Activated gamma-delta T cell treated with Interleukin-2 at 50 U/mL for 16 hours (primary cell): Measurements from ENCODE around the gene MRPL21.

Experiments
- DNase-seq: peaks from one replicate; pipeline ENCODE4 v3.0.0-alpha.2; 2020

The MRPL21 gene

DNA sequence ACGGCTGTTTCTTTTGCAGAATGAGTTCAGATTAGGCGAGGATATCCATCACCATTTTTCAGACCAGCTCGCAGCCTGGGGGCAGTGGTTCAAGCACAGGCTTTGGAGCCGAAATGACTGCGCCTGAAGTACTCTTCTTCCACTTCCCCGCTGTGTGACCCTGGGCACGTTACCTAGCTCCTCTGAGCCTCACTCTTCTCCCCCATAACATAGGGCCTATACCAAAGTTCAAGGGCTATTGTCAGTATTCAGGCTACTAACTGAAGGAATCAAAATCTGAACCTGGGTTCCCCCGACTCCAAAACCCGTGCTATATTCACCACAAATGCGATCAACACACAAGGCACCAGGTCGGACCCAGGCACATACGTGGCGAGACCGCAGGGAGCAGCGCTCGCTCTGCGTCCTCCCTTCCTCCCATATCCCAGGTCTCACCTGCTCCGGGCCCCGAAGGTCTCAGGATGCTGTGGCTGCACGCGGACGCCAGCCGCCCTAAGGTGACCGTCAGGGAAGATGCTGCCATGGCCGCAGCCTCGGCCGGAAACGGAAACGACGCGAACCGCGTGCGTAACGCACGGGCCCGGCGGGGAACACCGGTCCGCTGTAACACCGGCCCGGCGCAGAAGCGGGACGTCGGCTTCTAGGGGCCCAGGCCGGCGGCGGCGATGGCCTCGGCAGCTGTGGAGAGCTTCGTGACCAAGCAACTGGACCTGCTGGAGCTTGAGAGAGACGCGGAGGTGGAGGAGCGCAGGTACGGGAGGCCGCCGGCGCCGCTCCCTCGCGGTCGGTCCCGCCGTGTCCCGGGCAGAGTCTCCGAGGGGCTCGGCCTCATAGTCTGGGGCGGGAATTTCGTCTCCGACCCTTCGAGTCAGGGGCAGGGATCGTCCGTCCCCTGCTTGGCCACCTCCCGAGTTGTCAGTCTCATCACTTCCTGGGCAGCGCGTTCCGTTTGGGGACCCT lies at the start of gene MRPL21, which contains the start of gene IGHMBP2:
TSS of gene MRPL21 (minus strand) at position 545 of the 960 bp plus-strand sequence. CDS start at position 523, 22 bp downstream.
TSS of gene IGHMBP2 (plus strand) at position 604 of the 960 bp plus-strand sequence. CDS start at position 666, 62 bp downstream.
- DNase-seq, result peak; percentile 80

DNA sequence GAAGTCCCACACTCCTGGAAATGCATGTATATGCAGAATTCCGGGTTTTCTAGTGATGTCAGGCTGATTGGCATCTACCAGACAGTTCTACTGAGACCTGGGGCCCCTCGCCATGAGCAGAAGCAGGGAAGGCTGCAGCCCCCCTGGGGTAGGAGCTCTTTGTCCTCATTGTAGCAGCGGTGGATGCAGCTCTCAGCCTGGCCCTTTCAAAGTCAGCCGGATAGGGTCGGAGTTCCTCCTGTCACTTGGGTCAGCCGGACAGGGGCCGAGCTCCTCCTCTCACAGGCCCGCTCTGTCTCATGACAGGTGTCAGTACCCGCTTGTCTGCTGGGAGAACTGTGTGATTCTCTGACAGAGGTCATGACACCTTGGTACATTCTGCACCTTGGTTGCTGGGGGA lies 47.1 kb upstream of the MRPL21 start:
- no peak for DNase-seq

DNA sequence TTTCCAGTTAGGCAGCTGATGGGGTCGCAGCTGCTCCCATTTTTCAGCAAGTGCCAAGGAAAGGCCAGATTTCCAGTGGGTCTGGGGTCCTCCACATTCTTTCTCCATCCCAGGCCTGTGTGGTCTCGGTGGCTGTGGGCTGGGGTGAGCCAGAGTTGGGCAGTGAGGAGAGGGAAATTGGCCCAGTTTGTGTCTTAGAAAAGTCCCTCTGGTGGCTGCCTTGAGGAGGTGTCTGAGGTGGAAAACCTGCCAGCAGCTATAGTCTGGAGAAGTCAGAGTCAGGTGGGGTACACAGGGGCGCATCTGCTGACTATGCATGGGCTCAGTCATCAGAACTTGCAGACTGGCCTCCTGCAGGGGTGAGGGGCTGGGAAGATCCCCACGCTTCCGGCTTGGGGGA lies 46.6 kb upstream of the MRPL21 start:
- no peak for DNase-seq

DNA sequence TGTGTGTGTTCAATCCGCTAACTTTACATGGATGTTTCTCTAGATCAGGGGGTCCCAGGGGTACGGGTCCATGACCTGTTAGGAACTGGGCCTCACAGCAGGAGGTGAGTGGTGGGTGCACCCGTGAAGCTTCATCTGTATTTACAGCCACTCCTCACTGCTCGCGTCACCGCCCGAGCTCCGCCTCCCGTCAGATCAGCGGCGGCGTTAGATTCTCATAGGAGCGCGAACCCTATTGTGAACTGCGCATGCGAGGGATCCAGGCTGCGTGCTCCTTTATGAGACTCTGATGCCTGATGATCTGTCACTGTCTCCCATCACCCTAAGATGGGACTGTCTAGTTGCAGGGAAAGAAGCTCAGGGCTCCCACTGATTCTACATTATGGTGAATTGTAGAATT lies 45.3 kb upstream of the MRPL21 start:
- DNase-seq, result no peak

DNA sequence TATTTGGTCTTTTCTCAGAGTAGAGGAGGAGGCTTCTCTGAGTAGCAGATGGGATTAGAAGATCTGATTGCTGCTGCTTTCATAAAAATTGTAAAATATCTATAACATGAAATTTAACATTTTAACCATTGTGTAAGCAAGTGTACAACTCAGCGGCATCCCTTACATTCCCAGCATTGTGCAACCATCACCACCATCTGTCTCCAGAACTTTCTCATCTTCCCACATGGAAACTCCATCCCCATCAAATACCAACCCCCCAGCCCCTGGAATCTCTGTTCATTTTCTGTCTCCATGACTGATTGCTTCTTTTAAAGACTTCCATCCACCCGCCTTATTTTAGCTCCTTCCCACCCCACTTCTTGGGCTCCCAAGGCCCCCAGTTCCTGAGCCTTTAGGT lies 44.9 kb upstream of the MRPL21 start:
- no peak for DNase-seq

DNA sequence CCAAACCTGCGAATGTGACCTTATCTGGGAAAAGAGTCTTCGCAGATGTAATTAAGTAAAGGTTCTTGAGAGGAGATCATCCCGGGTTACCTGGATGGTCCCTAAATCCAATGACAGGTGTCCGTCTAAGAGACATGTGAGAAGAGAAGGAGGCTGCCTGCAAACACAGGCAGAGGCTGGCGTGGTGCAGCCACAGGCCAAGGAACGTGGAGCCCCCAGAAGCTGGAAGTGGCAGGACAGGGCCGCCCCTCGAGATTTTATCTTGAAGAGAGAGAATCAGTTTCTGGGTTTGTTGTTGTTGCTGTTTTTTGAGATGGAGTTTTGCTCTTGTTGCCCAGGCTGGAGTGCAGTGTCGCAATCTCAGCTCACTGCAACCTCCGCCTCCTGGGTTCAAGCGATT lies 43.5 kb upstream of the MRPL21 start:
- DNase-seq, result no peak

DNA sequence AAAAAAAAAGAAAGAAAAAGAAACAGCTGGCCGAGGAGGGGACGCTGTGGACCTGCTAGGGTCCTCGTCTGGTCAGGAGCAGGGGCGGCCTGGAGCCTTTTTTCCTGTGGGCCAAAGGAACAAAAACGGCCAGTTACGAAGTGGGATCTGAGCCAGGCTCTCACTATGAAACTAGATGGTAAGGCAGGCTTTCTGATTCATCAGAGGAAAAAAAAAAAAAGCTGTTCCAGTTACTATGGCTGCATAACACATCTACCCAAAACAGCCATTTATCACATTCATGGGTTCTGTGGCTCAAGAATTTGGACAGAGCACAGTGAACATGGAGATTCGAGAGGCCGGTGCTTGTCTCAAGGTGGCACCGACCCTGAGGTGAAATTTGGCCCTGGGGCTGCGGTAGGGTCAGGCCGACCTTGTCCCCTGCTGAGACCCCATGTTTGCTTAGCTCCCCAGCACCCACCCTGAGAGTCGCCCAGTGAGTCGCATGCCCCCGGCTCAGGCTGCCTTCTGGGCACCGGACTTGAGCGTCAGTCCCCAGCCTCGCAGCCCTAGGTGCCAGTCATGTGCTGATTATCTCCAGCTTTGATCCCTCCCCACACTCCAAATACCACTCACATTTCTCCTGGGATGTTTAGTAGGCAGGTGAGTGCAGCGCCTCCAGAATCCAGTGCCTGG lies 42.9 kb upstream of the MRPL21 start:
- DNase-seq, result no peak

DNA sequence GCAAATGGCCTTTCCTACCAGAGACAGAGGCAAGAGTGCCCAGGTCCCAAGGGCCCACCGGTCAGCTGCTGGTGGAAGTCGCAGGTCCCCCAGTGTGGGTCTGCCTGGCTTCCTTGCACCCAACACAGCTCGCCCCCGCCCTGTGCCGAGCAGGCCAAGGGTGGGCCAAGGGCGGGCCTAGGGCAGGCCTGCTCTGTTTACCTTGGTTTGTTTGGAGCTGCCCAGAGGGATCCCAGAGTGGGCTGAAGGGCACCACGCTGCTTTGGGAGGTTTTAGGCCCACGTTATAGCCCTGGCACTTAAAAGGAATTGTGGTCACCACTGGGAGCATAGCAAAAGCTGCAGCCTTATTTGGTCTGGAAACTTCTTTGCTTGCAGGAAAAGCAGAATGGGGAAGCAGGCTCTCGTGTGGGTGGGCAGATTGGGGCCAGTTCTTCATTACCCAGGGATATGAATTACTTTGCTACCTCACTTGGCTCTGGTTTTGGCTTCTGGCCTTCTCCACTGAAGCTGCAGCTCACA lies 39.2 kb upstream of the MRPL21 start:
- no peak for DNase-seq

DNA sequence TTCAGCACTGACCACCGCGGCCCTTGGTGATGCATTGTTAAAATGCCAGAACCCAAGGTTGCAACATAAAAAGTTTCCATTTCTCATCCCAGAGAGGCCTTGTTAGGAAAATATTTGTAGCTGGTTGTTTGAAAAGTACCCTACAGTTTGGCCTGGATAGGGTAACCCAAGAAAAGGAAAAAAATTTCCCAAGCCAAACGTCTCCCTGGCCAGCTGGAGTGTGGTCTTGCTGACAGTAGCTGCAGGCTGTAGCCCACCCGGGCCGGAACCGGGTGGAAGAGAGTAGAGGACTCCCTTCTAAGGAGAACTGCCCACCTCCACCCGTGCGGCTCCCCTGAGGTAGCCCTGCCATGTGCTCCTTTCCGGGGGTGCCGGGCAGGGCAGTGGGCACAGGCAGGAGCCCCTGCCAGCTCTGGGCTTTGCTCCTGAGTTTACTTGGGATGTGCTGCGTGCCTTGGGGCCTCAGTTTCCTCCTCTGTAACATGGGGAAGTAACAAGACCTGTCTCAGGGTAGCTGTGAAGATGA lies 38.5 kb upstream of the MRPL21 start:
- no peak for DNase-seq

DNA sequence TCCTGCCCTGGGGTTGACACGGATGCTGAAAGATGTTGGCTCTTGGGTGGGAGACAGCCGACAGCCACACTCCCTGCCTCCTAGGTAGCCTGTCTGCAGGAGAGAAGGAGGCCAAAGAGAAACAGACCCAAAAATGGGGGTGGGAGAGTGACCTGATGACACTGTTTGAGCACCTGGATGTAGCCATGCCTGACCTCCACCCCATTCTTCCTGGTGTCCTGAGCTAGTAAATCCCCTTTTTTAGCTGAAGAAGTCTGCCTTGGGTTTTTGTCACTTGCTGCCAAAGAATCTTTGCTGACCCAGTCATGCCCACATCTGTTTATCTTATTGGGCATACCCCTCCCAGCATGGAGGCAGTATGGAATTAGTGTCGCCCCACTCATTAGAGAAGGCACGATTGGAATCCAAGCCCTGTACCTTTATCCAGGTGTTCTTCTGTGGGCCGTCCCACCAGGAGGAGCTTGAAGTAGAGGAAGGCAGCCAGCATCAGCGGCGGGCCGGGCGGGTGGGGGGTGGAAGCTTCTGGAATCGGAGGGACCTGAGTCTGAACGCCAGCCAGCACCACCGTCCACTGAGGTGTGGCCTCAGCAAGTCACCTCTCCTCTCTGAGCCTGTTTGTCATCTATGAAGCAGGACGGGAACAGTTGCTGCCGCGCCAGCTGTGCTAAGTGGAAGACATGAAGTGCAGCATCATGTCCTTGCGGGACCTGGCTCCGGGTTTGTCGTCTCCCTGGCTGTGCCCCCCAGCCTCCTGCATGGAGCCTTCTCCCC lies 37.9 kb upstream of the MRPL21 start:
- DNase-seq, result no peak

DNA sequence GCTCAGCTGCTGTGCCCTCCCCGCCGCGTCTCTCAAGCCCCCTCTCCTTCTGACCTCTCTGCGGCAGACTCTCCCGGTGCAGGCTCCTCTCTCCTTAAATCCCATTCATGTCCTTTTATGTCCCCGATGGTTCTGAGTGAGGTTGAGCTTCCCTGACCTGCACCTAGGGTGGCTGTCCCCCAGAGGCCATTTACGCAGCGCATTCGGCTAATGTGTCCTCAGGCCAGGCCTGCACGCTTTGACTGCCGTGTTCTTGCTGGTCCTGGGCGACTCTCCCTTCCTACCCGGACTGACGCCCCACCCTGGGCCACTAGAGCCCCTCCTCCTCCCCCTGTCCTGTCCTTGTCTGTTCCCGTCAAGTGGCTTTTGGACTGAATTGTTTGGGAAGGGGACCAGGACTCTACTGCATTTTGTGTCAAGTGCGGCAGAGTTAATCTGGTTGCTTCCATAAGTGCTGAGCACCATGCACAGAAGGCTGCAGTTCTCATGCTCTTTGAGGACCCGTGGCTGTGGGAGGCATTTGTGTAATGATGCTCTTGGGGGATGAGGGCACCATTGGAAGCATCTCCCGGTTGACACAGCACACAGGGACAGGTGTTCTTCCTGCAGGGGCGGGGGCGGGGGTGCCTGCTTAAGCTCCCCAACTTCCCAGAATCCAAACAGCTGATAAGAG lies 37.2 kb upstream of the MRPL21 start:
- DNase-seq, result no peak

DNA sequence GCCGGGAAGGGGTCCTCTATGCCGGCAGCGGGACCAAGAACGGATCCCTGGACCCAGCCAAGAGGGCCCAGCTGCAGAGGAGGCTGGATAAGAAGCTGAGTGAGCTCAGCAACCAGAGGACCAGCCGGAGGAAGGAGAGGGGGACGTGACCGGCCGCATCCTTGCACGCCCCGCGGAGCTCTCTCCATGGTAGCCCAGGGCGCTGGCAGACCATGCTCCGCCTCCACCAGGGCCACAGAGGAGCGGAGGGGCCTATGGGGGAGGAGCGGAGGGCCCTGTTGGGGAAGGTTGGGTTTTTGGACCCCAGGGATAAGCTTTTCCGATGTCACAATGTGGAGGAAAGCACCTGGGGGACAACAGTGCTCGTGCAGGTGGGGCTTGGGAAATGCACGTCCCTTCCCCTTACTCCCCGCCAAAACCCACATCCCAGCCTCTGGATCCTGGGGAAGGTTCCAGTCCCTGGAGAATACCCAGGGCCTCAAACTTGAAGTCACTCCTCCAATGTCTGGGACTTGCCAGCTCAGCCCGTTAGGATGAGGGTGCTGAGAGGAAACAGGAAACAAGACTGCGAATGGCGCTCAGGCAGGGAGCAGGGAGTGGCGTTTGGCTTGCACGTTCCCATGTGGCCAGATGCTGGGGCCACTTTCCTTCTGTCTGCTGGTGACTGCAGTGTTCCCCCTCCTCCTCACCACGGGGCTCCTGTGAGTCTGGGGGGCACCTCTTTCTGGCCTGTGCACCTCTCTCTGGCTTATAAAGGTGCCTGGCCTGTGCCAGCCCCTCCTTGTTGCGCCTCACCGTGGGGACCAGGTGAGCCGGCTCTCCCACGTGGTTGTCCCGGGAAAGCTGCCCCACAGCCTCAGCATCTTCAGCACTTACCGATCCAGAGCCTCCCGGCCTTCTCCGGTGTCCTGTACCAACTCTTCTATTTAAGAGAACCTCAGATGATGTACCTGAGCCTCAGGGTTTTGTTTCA lies 36.2 kb upstream of the MRPL21 start:
- no peak for DNase-seq

DNA sequence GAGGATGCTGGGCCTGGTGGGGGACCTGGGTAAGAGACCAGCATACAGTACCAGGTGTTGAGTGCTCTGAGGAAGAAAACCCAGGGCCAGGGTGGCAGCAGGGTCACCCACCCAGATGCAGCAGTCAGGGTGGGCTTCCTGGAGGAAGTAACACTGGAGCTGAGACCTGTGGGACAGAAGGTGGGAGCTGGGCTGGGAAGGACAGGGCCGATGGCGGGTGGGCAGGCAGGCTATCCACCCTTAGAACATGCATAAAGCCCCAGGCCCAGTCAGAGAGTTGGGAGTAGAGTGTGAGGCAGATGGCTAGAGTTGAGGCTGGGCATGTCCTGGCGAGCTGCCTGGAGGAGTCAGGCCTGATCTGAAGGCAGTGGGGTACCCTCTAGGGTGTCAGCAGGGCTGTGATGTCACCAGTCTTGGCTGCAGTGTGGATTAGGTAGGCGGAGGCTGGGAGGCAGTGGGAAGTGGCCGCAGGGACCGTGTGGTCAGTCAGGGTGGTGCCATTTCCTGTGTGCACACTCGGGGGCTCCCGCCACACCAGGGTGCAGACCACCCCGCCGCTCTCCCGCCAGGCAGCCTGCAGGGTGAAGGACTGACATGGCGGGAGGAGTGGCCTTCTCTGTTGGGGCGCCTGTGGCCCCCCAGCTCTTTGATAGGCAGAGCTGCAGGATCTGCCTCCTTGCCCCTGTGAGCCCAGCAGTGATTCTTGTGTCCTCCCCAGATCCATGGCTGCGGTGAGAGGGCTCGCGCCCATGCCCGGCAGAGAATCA lies 35.4 kb upstream of the MRPL21 start:
- DNase-seq, result no peak

DNA sequence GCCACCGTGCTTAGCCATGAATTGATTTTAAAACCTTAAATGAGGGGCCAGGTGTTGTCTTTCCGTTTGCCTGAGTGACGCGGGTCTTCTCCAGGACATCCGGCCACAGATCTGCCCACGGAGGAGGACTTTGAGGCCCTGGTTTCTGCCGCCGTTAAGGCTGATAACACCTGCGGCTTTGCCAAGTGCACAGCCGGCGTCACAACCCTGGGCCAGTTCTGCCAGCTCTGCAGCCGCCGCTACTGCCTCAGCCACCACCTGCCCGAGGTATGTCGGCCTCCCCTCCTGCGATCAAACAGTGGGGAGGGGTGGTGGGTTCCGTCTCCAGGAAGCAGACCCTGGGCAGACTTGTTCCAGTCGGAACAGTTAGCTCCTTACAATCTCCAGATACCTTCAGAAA lies 34.5 kb upstream of the MRPL21 start:
- DNase-seq, result no peak

DNA sequence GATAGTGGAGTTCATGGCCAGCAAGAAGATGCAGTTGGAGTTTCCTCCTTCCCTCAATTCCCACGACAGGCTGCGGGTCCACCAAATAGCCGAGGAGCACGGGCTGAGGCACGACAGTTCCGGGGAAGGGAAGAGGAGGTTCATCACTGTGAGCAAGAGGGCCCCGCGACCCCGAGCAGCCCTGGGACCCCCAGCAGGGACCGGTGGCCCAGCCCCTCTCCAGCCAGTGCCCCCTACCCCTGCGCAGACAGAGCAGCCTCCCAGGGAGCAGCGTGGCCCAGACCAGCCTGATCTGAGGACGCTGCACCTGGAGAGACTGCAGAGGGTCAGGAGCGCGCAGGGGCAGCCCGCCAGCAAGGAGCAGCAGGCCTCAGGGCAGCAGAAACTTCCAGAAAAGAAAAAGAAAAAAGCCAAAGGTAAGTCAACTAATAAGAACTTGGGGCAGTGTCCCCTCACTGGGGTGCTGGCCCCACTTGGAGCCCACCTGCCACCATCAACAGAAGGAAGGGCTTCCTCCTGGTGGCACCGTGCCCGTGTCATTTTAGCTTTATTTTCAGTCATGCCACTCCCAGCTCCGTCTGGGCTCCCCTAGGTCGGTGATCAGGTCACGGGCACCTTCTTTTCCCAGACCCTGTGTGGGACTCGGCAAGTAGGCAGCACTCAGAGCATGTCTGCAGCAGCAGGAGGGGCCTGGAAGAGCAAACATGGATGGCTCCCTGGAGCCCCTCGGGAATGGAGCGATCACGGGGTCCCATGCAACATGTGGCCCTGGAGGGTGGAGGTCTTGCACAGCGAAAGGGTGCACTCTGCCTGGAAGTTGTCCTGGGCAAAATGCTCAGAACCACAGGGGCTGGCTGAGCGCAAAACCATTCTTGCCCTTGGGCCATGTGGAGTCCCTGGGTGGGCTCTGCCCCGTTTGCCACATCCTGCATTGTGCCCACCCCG lies 33.3 kb upstream of the MRPL21 start:
- no peak for DNase-seq

DNA sequence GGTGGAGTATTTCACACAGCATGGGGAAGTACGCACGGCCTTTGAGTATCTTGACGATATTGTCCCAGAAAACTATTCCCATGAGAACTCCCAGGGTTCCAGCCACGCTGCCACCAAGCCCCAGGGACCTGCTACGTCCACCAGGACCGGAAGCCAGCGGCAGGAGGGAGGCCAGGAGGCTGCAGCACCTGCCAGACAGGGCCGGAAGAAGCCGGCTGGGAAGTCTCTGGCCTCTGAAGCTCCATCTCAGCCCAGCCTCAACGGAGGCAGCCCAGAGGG lies 32.7 kb upstream of the MRPL21 start:
- no peak for DNase-seq

DNA sequence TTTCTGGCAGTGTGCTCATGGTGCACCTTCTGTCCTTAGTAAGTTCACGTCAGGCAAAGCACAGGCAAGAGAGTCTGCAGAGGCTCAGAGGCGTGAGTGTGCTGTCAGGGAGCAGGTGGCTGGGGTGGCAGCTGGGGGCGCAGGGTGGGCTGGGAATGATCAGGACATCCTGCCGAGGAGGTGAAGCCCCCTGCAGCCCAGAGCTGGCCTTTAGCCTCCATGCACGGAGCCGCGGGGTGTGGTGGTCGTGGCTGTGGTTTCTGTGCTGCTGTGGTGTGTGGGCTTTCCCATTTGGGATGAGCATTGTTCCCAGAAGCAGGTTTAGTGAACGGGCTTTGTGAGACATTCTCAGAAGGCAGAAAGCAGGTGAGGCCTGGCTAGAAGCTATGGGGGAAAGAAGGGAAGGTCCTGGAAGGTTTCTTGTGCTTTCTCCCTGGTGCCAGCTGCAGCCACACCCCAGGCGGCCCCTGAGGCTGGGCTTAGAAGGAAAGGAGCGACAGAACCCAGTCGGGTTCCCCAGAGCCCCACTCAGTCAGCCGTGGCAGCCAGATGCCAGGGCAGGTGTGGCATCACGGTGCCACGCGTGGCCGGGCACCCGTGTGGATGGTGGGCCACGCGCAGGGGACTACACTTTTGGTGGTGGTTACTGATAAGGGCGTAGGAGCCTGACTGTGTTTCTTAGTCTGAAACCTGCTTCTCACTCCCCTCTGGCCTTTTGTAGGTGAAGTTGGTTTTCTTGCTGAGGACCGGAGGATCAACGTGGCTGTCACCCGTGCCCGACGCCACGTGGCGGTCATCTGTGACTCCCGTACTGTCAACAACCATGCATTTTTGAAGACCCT lies 32.1 kb upstream of the MRPL21 start:
- no peak for DNase-seq

DNA sequence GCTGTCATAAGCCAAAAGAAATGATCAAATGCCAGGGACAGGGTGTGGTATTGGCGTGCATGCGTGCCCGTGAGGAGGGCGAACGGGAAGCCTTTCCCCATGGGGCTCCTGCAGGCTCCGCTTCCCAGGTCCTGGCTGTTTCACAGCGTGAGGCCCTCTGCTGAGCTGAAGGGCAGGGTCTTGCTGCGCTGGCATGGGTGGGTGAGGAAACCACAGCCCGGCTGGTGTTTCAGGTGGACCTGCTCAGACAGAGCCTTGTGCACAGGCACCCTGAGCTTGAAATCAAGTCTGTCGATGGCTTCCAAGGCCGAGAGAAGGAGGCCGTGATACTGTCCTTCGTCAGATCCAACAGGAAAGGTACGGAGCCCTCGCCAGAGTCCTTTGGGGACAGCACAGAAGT lies 31.4 kb upstream of the MRPL21 start:
- no peak for DNase-seq
